Thyroid gland (tissue), 4 donors: ENCODE data around the gene SUCLG2.

Experiments used
- POLR2A ChIP-seq, 2 donors: fragments of 450-650 bp; IDR thresholded peaks; one replicate each; pipeline ENCODE4 v1.6.1; 2017; ENCODE audit warnings: antibody characterized with exemption in 2 of 2, mild to moderate bottlenecking in 2 of 2, moderate library complexity in 1 of 2
- TF ChIP-seq, protein P1 (sequence below), 6 experiments: fragments of 200-600 bp in 3 of 6; fragments of 450-650 bp in 3 of 6; sonication (generic) in 3 of 6; IDR thresholded peaks; one replicate each; pipeline ENCODE4 v1.5.1; 2016 to 2019; ENCODE audit warnings: antibody characterized with exemption in 6 of 6, mild to moderate bottlenecking in 2 of 6, inconsistent platforms in 1 of 6, moderate library complexity in 1 of 6

DNA sequence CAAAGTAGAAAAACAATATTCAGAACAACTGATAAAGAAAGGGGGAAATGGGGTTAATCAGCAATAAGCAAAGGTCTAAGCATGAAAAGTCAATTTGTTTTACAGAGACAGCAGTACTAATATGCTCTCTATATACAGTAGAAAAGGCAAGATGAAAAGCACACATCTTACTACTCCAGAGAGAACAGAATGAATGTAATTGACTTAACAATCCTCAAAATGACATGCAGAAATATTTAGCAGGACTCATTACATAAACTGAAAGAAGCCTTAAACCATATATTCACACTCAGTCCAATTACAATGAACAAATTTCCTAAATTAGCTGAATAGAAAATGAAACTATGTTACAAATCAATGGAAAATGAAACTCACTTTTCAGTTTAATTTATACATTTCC lies 319.8 kb downstream of the SUCLG2 start:
- TF ChIP-seq, protein P1, sequence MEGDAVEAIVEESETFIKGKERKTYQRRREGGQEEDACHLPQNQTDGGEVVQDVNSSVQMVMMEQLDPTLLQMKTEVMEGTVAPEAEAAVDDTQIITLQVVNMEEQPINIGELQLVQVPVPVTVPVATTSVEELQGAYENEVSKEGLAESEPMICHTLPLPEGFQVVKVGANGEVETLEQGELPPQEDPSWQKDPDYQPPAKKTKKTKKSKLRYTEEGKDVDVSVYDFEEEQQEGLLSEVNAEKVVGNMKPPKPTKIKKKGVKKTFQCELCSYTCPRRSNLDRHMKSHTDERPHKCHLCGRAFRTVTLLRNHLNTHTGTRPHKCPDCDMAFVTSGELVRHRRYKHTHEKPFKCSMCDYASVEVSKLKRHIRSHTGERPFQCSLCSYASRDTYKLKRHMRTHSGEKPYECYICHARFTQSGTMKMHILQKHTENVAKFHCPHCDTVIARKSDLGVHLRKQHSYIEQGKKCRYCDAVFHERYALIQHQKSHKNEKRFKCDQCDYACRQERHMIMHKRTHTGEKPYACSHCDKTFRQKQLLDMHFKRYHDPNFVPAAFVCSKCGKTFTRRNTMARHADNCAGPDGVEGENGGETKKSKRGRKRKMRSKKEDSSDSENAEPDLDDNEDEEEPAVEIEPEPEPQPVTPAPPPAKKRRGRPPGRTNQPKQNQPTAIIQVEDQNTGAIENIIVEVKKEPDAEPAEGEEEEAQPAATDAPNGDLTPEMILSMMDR (IDR thresholded peaks at IDR 0.05), result no peak
- no peak for TF ChIP-seq POLR2A (IDR thresholded peaks at IDR 0.05)
